ENCODE results near the gene FOXRED2.

The FOXRED2 gene

DNA sequence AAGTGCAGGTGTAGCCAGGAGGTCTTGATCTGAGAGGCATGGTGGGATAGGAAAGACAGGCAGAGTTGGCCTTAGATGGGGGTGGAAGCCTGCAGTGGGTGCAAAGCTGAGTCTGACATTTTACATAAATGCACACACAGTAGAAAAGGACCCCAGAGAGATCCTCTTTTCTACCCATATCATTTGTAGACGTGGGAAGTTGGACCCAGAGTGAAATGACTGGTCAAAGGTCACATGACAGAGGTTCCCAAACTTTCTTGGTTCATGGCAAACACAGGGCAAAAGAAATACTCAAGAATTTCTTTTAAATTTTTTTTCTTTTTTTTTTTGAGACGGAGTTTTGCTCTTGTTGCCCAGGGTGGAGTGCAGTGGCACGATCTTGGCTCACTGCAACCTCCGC, 6.2 kb upstream of the FOXRED2 start:
- no peak for DNase-seq

GRCh38 chr22:36512333-36512732, 5.5 kb upstream of the FOXRED2 start:
- no peak for DNase-seq

DNA sequence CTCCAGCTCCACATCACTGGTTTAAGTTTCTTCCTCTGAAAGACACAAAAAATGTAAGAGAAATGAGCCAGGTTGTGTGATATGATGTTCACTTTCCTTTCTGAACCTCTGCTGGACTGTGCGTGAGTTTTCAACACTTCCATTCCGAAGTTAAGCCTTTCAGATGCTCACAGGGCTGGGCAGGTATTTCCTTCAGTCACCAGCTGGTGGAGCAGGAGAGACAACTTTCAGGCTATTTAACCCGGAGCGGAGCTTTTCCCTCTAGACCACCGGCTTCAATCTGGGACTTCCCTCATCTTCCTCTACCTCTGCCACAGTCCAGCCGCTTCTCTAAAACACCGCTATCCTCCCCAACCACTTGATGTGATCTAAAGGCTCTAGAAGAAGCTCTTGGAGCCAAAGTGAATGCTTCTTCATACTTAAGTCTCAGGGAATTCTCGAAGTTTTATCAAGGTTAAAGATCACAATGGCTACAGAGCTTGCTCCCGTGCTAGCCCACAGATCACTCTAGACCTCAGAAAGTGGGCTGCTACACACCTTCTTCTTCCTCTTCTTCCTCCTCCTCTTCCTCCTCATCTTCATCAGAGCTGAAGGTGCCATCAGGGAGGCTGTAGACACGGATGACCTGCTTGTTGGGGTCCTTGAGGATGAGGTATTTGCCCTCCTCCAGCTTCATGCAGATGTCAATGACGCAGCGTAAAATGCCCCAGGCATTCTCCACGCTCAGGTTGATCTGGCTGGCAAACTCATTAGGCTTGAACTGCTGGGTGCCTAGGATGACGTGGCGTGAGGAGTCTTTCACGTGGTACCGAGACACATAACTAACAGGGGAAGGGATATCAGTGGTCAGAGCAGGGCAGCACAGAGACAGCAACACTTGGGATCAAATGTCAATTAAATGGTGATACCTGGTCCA, 4.4 kb upstream of the FOXRED2 start:
- DNase-seq: peak; percentile 48

DNA sequence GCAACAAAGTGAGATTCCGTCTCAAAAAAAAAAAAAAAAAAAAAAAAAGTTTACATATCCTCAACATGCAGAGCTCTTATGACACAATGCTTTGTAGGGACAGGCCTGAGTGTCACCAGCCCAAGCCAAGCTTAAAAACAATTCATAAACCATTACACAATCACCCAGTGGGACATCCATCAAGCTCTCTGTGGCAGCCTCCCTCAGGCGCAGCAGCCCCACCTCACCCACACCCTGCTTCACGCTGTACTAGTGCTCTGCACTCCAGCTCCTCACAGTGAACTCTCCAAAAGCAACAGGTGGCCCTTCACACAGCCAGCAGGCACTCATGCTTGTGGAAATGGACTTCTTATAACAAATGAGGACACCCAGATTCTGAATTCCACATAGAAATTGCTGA, 3.5 kb upstream of the FOXRED2 start:
- no peak for DNase-seq

- no peak for DNase-seq
These were observed 724 bp upstream of the FOXRED2 start for GRCh38 chr22:36507518-36508010.

- DNase-seq: no peak
These were observed 723 bp downstream of the FOXRED2 start for GRCh38 chr22:36505998-36506635.

GRCh38 chr22:36497910-36498665, 8.8 kb downstream of the FOXRED2 start:
- DNase-seq: no peak

DNA sequence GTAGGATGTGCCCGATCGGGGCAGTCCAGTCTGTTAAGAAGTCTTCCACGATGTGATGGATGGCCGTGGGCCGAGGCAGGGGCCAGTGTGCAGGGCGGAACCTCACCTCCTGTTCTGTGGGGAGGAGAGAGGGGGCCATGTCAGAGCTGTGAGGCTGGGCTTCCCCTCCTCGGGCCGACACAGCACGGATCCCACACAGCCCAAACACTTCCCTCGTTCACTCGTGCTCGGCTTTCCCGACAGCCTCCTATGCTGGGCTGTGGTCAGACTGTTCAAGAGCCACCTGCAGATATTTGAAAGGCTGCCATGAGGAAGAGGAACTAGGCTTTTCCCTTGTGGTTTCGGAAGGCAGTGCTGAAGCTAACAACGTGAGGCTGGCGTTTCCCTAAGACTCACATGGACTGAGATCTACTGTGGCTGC, 13.1 kb downstream of the FOXRED2 start:
- DNase-seq: peak; percentile 56

- peak; percentile 69 for DNase-seq
These were observed 14.7 kb downstream of the FOXRED2 start for GRCh38 chr22:36492109-36492508.

GRCh38 chr22:36491155-36491554, 15.7 kb downstream of the FOXRED2 start:
- no peak for DNase-seq

- DNase-seq: no peak
These were observed 20.0 kb downstream of the FOXRED2 start for GRCh38 chr22:36486619-36487384.

GRCh38 chr22:36481393-36482168, 25.3 kb downstream of the FOXRED2 start, which contains the start of gene TXN2:
Gene TXN2, minus strand, starts transcription at chr22:36481640. Its CDS starts 803 bp downstream, at chr22:36480837.
- peak; percentile 99 for DNase-seq

- DNase-seq: no peak
These were observed 25.9 kb downstream of the FOXRED2 start for GRCh38 chr22:36480941-36481392.

DNA sequence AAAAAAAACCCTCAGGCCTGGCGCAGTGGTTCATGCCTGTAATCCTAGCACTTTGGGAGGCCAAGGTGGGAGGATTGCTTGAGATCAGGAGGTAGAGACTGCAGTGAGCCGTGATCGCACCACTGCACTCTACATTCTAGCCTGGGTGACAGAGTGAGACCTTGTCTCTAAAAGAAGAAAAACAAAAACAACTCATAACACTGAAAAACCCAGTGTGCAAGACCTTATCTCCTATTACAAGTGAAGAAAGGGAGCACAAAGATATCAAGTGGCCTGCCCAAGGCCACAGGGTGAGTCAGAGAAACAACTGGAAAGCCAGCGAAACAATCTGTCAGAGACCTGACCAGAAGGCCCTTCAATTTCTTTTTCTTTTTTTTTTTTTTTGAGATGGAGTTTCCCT, 27.9 kb downstream of the FOXRED2 start:
- DNase-seq: no peak

GRCh38 chr22:36475341-36475740, 31.5 kb downstream of the FOXRED2 start:
- no peak for DNase-seq

- DNase-seq: no peak
These were observed 34.2 kb downstream of the FOXRED2 start for GRCh38 chr22:36472689-36473088.

DNA sequence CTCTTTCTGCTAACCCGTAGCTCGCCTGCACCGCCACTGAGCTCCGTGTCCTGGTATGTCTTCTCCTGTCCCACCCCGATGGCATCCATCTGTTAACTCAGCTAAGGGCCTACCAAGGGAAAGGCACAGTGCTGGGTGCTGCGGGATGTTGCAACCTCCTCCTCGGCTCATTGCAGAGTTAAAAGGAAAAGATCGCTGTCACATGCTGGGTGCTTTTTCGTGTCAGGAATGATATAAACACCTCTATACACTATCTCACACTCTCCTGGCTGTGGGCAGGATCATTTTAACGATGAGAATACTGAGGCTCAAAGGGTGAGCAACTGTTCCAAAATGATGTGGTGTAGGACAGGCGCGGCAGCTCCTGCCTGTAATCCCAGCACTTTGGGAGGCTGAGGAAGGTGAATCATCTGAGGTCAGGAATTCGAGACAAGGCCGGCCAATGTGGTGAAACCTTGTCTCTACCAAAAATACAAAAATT, 35.5 kb downstream of the FOXRED2 start:
- no peak for DNase-seq

GRCh38 chr22:36470994-36471331, 35.9 kb downstream of the FOXRED2 start:
- no peak for DNase-seq

DNA sequence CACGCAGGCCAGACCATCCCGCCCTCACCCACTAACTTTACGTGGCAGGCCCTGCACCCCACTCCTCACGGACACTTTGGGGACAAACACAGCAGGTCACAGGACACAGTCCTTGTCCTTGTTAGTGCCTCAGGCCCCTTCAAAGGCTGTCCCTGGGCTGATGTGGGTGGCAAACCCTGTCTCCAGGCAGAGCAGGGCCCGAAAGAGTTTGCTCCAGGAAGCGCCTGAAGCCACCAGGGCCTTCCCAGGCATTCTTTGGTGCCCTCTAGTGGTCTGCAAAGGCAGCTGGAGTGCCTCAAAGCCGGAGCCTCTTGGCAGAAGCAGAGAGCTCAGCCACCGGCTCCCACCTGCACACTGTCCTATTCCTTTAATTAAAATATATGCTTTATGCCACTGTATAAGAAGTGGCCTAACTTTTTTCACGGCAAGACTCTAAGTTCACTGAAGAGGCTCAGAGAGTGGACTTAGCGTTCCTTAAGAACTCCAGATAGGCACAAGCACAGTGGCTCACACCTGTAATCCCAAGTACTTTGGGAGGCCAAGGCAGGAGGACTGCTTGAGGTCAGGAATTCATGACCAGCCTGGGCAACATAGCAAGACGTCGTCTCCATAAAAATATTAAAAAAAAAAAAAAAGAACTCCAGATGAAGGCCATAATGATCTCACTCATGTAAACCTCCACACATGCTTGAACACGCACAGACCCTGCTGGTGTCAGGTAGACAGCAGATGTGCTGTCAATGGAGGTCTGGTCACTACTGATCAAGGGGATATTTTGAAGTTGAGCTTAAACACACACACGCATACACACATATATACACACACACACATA, 36.5 kb downstream of the FOXRED2 start:
- DNase-seq: peak; percentile 91

GRCh38 chr22:36469094-36469710, 37.6 kb downstream of the FOXRED2 start:
- DNase-seq: no peak

All from femur (tissue), 1 donor.